Measurements from ENCODE around the gene HOXD1. TPM values are rescaled to one million over a fixed set of nuclear protein-coding genes. Genes with fewer than 3 reads are reported as not detected.

The HOXD1 gene
- total and polyA plus RNA-seq, 2 donors (not counting 3 experiments of a cell fraction or from before 2014, with no cell fraction given): 6.6 to 10.4 TPM

DNA sequence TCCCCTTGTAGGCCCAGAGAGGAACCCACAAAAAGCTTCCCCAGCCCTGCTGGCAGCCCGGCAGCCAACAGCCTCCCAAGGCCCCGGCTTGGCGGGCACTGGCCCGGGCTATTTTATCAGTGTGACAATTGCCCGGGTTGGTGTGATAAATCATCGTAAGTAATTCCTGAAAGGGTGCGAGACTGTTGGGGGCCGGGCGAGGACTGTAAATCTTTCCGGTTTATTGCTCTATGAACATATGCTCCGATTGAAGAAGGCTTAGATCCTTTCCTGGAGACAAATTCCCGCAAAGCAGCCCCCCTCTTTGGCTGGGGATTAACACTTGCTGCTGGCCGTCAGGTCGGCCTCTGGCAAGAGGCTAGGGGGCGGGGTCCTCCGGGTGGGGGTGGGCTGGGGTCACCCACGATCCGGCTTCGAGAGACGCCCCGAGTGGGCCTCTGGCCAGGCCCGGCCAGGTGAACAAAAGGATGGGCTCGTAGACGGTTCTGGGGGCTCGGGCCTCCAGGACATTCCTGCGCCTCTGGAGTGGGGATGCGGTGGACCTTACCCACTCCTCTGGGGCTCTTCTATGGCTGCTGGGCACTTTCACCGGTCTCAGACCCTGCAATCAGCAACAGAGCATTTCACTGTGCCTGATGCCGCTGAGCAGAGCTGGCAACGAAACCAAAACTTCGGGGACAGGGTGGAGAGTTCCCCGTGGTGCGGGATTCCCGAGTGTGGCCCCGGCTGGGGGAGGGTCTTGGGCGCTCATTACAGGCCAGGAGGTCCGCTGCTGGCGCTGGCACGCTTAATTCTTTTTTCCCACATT is 29.4 kb upstream of the HOXD1 start:
- FAIRE-seq (no peak), DNase-seq (ENCODE audit: low read depth, low spot score) (no peak)
- Histone ChIP-seq H2AFZ (ENCODE audit: low read depth, low read length) (no peak overlapping the region), H3K27ac (ENCODE audit: insufficient read depth, low read depth, low read length) (no peak overlapping the region), H4K20me1 (replicated peaks; ENCODE audit: control insufficient read depth, extremely low read depth, insufficient read depth, low read length) (no peaks in the 10 kb centered on the region), H3K27me3 (ENCODE audit: control insufficient read depth in 2 of 2, insufficient read depth in 2 of 2, low read length in 2 of 2) (peaks cover 1 to 2% of the 10 kb centered on the region in 2 experiments), H3K4me1 (ENCODE audit: control insufficient read depth, extremely low read depth, insufficient read depth, low read length) (no peaks in the 10 kb centered on the region), H3K9me1 (replicated peaks; ENCODE audit: control insufficient read depth, extremely low read depth, insufficient read depth, low read length) (no peaks in the 10 kb centered on the region), H3K36me3 (ENCODE audit: control insufficient read depth in 2 of 2, extremely low read depth in 1 of 2, insufficient read depth in 2 of 2, low read length in 2 of 2) (peaks cover 0 to 6% of the 10 kb centered on the region in 2 experiments), H3K9me3 (replicated peaks; ENCODE audit: control insufficient read depth, insufficient read depth, low read length) (no peaks in the 10 kb centered on the region), H3K4me3 (replicated peaks in 1 of 3; ENCODE audit: insufficient read depth in 1 of 3, low read depth in 1 of 3, low read length in 3 of 3) (no peak overlapping the region), H3K9ac (replicated peaks; ENCODE audit: extremely low read depth, insufficient read depth, low read length) (no peak overlapping the region), H3K79me2 (ENCODE audit: control insufficient read depth, insufficient read depth, low read length) (no peaks in the 10 kb centered on the region), H3K4me2 (ENCODE audit: insufficient read depth, low read length) (no peak overlapping the region)
- CTCF ChIA-PET: interaction anchor here (3.4 kb wide), 1 partner anchor 395 kb away, joined by 14 read pairs; no protein-coding TSS in a partner anchor
- TF ChIP-seq FOS (IDR thresholded peaks at IDR 0.05; ENCODE audit: borderline replicate concordance, insufficient read depth, low read length) (no peak), JUN (IDR thresholded peaks at IDR 0.05; ENCODE audit: borderline replicate concordance, insufficient read depth, insufficient read length, low read depth) (no peak), POLR2A (IDR thresholded peaks at IDR 0.05; ENCODE audit: low read depth, low read length) (no peak), CTCF (IDR thresholded peaks at IDR 0.05; ENCODE audit: extremely low read depth in 1 of 2, insufficient read depth in 1 of 2, low read depth in 1 of 2, low read length in 2 of 2) (no peak), MAX (IDR thresholded peaks at IDR 0.05; ENCODE audit: insufficient read depth, insufficient read length) (no peak), POLR2AphosphoS5 (IDR thresholded peaks at IDR 0.05; ENCODE audit: insufficient read depth, low read depth, low read length) (no peak), MYC (IDR thresholded peaks at IDR 0.05; ENCODE audit: low read depth, low read length) (no peak), GATA2 (IDR thresholded peaks at IDR 0.05; ENCODE audit: insufficient read depth, insufficient read length, low read depth, low read length) (no peak), EZH2 (IDR thresholded peaks at IDR 0.05; ENCODE audit: borderline replicate concordance, low read depth, low read length, severe bottlenecking) (no peak)
- no TSS peak for BruUV-seq (replicated peaks)
- POLR2A ChIA-PET: no interaction called here
- intact Hi-C loops (cut with micrococcal nuclease): no loop called here
- dilution Hi-C loops (cut with MboI; ENCODE audit: extremely low pct_ligation_motif_present, low sequenced_read_pairs): no loop called here

Data from endothelial cell of umbilical vein (primary cell).